GM12874 (cell line): ENCODE measurements around the gene SMYD2.

Experiments used
- CTCF ChIP-seq: IDR thresholded peaks from 2 replicates; pipeline ENCODE4 v1.5.1; 2011; ENCODE audit warnings: low read depth, mild to moderate bottlenecking, control low read depth, low read length, moderate library complexity; ENCODE audit not compliant: insufficient read depth

Gene SMYD2

GRCh38 chr1:214281021-214281719 lies at the start of gene SMYD2:
Gene SMYD2 (plus strand): TSS chr1:214281159. CDS start chr1:214281255, 96 bp downstream.
- no peak for TF ChIP-seq CTCF

GRCh38 chr1:214233856-214234634 lies 46.9 kb upstream of the SMYD2 start:
- no peak for TF ChIP-seq CTCF

GRCh38 chr1:214234635-214235025 lies 46.3 kb upstream of the SMYD2 start:
- no peak for TF ChIP-seq CTCF

GRCh38 chr1:214236477-214236876 lies 44.5 kb upstream of the SMYD2 start:
- no peak for TF ChIP-seq CTCF

- TF ChIP-seq CTCF = no peak
Measured at GRCh38 chr1:214241060-214241459, 39.9 kb upstream of the SMYD2 start.

- no peak for TF ChIP-seq CTCF
Measured at GRCh38 chr1:214244252-214244651, 36.7 kb upstream of the SMYD2 start.

GRCh38 chr1:214244841-214245240 lies 36.1 kb upstream of the SMYD2 start:
- TF ChIP-seq CTCF = no peak
